ENCODE measurements around the gene CFAP73.

DNA sequence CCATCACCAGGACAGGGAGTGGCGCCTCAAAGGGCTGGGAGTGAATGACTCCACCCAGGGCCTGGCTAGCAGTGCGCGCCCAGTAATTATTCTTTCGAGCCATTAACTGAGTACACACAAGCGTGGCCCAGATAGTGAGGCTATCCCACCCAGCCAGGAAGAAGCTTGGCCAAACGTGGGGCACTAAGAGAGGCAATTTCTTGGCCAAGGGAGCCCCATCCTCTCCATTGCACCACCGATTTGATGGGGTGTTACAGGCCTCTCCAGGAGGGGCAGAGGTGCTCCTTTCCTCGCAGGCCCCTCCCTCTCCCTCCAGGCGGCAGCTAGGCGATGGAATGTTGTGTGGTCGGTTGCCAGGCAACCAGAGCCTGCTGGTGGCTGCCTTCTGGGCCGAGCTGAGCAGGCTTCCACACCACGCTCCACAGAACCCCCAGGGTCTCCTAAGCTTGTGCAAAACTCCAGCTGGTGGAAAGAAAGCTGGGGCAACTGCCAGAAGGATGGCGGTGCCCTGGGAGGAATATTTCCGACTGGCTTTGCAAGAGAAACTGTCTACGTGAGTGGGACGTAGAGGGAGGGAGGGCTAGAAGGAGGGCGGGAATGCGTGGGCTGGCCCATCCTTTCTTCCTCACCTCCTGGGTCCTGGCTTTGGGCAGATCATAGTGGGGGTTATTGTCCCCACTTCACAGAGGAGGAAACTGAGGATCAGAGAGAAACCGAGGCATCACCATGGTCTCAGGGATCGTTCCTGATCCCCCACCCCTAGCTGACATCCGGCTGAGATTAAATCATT, at the start of gene CFAP73:
- TF ChIP-seq, protein P1, sequence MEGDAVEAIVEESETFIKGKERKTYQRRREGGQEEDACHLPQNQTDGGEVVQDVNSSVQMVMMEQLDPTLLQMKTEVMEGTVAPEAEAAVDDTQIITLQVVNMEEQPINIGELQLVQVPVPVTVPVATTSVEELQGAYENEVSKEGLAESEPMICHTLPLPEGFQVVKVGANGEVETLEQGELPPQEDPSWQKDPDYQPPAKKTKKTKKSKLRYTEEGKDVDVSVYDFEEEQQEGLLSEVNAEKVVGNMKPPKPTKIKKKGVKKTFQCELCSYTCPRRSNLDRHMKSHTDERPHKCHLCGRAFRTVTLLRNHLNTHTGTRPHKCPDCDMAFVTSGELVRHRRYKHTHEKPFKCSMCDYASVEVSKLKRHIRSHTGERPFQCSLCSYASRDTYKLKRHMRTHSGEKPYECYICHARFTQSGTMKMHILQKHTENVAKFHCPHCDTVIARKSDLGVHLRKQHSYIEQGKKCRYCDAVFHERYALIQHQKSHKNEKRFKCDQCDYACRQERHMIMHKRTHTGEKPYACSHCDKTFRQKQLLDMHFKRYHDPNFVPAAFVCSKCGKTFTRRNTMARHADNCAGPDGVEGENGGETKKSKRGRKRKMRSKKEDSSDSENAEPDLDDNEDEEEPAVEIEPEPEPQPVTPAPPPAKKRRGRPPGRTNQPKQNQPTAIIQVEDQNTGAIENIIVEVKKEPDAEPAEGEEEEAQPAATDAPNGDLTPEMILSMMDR (conservative IDR thresholded peaks at IDR 0.05), result no peak
- no peak for TF ChIP-seq ZFX (IDR thresholded peaks at IDR 0.05)
